PC-3 (cell line): ENCODE measurements around the gene DHX57. TPM values are rescaled to one million over a fixed set of nuclear protein-coding genes. Genes with fewer than 3 reads are reported as not detected.

Experiments used
- ATAC-seq: fragments of 200-7000 bp; cut with Tn5 transposase; 2 replicates; pipeline ENCODE4 v1.9.1; 2020; ENCODE audit warnings: mild to moderate bottlenecking, moderate library complexity
- BruUV-seq: library from RNA; stranded (reverse); fragments of 400-500 nt; replicated peaks from 2 replicates; lab custom pipeline; 2021; lab: Mats Ljungman, UMichigan
- CTCF ChIA-PET: fragments of 300-600 bp; sonication (Branson Sonifier 250); formaldehyde crosslinking; loops from one replicate; lab custom pipeline; 2022; ENCODE audit warnings: antibody characterized with exemption; lab: Charles Lee
- POLR2A ChIA-PET: fragments of 300-600 bp; sonication (Branson Sonifier 250); formaldehyde crosslinking; loops from one replicate; lab custom pipeline; 2022; ENCODE audit warnings: antibody characterized with exemption; ENCODE audit not compliant: unreplicated experiment; lab: Charles Lee
- DNase-seq: peaks from one replicate; pipeline ENCODE4 v3.0.0-alpha.2; 2015
- H2AFZ ChIP-seq: fragments of 300-600 bp; sonication (generic); 2 replicates; pipeline ENCODE4 v1.6.0; 2016; ENCODE audit warnings: antibody characterized with exemption, low read length
- H3F3A ChIP-seq: fragments of 300-600 bp; sonication (generic); one replicate; pipeline ENCODE4 v1.6.0; 2017; ENCODE audit warnings: antibody characterized with exemption, low read length, control low read depth, mild to moderate bottlenecking; ENCODE audit not compliant: unreplicated experiment
- H3K27ac ChIP-seq: fragments of 300-600 bp; sonication (generic); 2 replicates; pipeline ENCODE4 v1.5.1; 2016; ENCODE audit warnings: mild to moderate bottlenecking, low read length
- H3K27me3 ChIP-seq: fragments of 300-600 bp; sonication (generic); 2 replicates; pipeline ENCODE4 v1.6.1; 2016; ENCODE audit warnings: low read length, mixed read lengths
- H3K36me3 ChIP-seq: fragments of 300-600 bp; sonication (generic); 2 replicates; pipeline ENCODE4 v1.6.1; 2016; ENCODE audit warnings: low read depth, mixed run types, low read length, mixed read lengths
- H3K4me1 ChIP-seq: fragments of 300-600 bp; sonication (generic); 2 replicates; pipeline ENCODE4 v1.5.1; 2016; ENCODE audit warnings: low read length; ENCODE audit not compliant: insufficient read depth
- H3K4me2 ChIP-seq: fragments of 300-600 bp; sonication (generic); 2 replicates; pipeline ENCODE4 v1.6.0; 2016; ENCODE audit warnings: low read length
- H3K4me3 ChIP-seq: fragments of 300-600 bp; sonication (generic); 2 replicates; pipeline ENCODE4 v1.5.1; 2016; ENCODE audit warnings: mild to moderate bottlenecking, low read length, mixed read lengths
- H3K79me2 ChIP-seq: fragments of 300-600 bp; sonication (generic); 2 replicates; pipeline ENCODE4 v1.6.1; 2017; ENCODE audit warnings: low read length, mixed read lengths
- H3K9ac ChIP-seq: fragments of 300-600 bp; sonication (generic); 2 replicates; pipeline ENCODE4 v1.6.0; 2016; ENCODE audit warnings: mild to moderate bottlenecking, low read length
- H3K9me2 ChIP-seq: fragments of 300-600 bp; sonication (generic); replicated peaks from 2 replicates; pipeline ENCODE4 v1.6.1; 2016; ENCODE audit warnings: mixed run types, low read length, mixed read lengths
- H3K9me3 ChIP-seq: fragments of 300-600 bp; sonication (generic); 2 replicates; pipeline ENCODE4 v1.6.1; 2016; ENCODE audit warnings: low read length, mixed read lengths
- H4K20me1 ChIP-seq: fragments of 300-600 bp; sonication (generic); 2 replicates; pipeline ENCODE4 v1.6.1; 2016; ENCODE audit warnings: low read length, mixed read lengths
- CTCF ChIP-seq: fragments of 300-600 bp; sonication (generic); conservative IDR thresholded peaks from 2 replicates; pipeline ENCODE4 v1.5.1; 2017; ENCODE audit warnings: antibody characterized with exemption, low read depth, mild to moderate bottlenecking, low read length
- EZH2 ChIP-seq: fragments of 300-600 bp; sonication (generic); IDR thresholded peaks from one replicate; pipeline ENCODE4 v1.6.1; 2017; ENCODE audit warnings: antibody characterized with exemption, mild to moderate bottlenecking, low read length; ENCODE audit not compliant: unreplicated experiment
- EZH2phosphoT487 ChIP-seq: fragments of 300-600 bp; sonication (generic); IDR thresholded peaks from 2 replicates; pipeline ENCODE4 v1.6.1; 2018; ENCODE audit warnings: mild to moderate bottlenecking, antibody characterized with exemption, low read length, borderline replicate concordance
- intact Hi-C: fragments of 100-400 bp; cut with micrococcal nuclease; formaldehyde crosslinking; loops from 2 replicates; pipeline ENCODE4 v1.9.0; 2023
- total RNA-seq: library from RNA; depleted of rRNA; stranded (reverse); fragments of >200 nt; gene quantifications from 2 replicates; pipeline ENCODE4 v1.2.3, GENCODE V29; 2014

DHX57 gene
- total RNA-seq, 1 experiment from 2014 or later: 17.5 TPM

- Histone ChIP-seq H3K9me2 (no peaks in the 10 kb centered on the region), H3K4me2 (peak overlapping the region; percentile 65), H2AFZ (peak overlapping the region; percentile 65), H3K27ac (no peak overlapping the region), H3K79me2 (peaks cover 22% of the 10 kb centered on the region), H4K20me1 (peaks cover 16% of the 10 kb centered on the region), H3F3A (no peaks in the 10 kb centered on the region), H3K27me3 (no peaks in the 10 kb centered on the region), H3K9ac (no peak overlapping the region), H3K4me3 (no peak overlapping the region), H3K36me3 (peaks cover 12% of the 10 kb centered on the region), H3K4me1 (peaks cover 10% of the 10 kb centered on the region), H3K9me3 (no peaks in the 10 kb centered on the region)
- intact Hi-C loops: loop anchor here (5.0 kb wide), 1 partner anchor 377 kb away; the partner anchor contains the start of gene ATL2
- no peak for ATAC-seq
- ChIA-PET CTCF (no interaction called here), POLR2A (no interaction called here)
- TF ChIP-seq EZH2: no peak
- TF ChIP-seq EZH2phosphoT487: no peak
- no peak for TF ChIP-seq CTCF
- no TSS peak for BruUV-seq
- no peak for DNase-seq
Observed at GRCh38 chr2:38754049-38754448, 121.7 kb downstream of the DHX57 start.

- DNase-seq (no peak), ATAC-seq (no peak)
- Histone ChIP-seq H3K9me2 (no peaks in the 10 kb centered on the region), H3K79me2 (peaks cover 44% of the 10 kb centered on the region), H4K20me1 (peaks cover 38% of the 10 kb centered on the region), H3K27me3 (no peaks in the 10 kb centered on the region), H3F3A (no peaks in the 10 kb centered on the region), H3K9me3 (no peaks in the 10 kb centered on the region), H3K27ac (peak overlapping the region; percentile 24; the same call in 1 of the 2 replicates), H3K9ac (peak overlapping the region; percentile 94), H2AFZ (peak overlapping the region; percentile 96), H3K4me1 (peaks cover 33% of the 10 kb centered on the region), H3K4me3 (peak overlapping the region; percentile 98), H3K36me3 (peaks cover 34% of the 10 kb centered on the region), H3K4me2 (peak overlapping the region; percentile 86)
- CTCF ChIA-PET: interaction anchor here (0.6 kb wide), 1 partner anchor 195 kb away, joined by 5 read pairs; no protein-coding TSS in a partner anchor
- POLR2A ChIA-PET: interaction anchor here (0.6 to 1.5 kb wide), 38 partner anchors 12 to 1911 kb away, joined by 3 to 18 read pairs (median 6); partner anchors contain the start of gene MORN2
- intact Hi-C loops: loop anchor here (1.0 to 5.0 kb wide), 2 partner anchors 26 to 375 kb away; partner anchors contain the start of genes ATL2 and GEMIN6
- TSS peak; percentile 42 for BruUV-seq
- TF ChIP-seq EZH2phosphoT487: no peak
- no peak for TF ChIP-seq CTCF
- TF ChIP-seq EZH2: no peak
Observed at GRCh38 chr2:38751596-38752410, 123.9 kb downstream of the DHX57 start.
